HUES48 (cell line): ENCODE results near the gene INTS1.

ENCODE experiments used
- H3K27ac ChIP-seq: one replicate; pipeline ENCODE4 v1.7.0; 2013; ENCODE audit warnings: low read depth, low read length, inconsistent platforms
- H3K27me3 ChIP-seq: 2 replicates; pipeline ENCODE4 v1.6.1; 2013; ENCODE audit warnings: mild to moderate bottlenecking, low read length; ENCODE audit not compliant: control insufficient read depth, insufficient read depth
- H3K36me3 ChIP-seq: 2 replicates; pipeline ENCODE4 v1.6.1; 2013; ENCODE audit warnings: low read length; ENCODE audit not compliant: control insufficient read depth, insufficient read depth
- H3K4me1 ChIP-seq: 2 replicates; pipeline ENCODE4 v1.6.1; 2013; ENCODE audit warnings: mild to moderate bottlenecking, low read length; ENCODE audit not compliant: control insufficient read depth, insufficient read depth
- H3K4me3 ChIP-seq: 2 replicates; pipeline ENCODE4 v1.5.1; 2013; ENCODE audit warnings: mild to moderate bottlenecking, low read depth, low read length
- H3K9ac ChIP-seq: 2 replicates; pipeline ENCODE4 v1.6.1; 2013; ENCODE audit warnings: mild to moderate bottlenecking, low read depth, low read length, moderate library complexity
- H3K9me3 ChIP-seq: 2 replicates; pipeline ENCODE4 v1.6.1; 2013; ENCODE audit warnings: low read length; ENCODE audit not compliant: control insufficient read depth, insufficient read depth

Gene INTS1

DNA sequence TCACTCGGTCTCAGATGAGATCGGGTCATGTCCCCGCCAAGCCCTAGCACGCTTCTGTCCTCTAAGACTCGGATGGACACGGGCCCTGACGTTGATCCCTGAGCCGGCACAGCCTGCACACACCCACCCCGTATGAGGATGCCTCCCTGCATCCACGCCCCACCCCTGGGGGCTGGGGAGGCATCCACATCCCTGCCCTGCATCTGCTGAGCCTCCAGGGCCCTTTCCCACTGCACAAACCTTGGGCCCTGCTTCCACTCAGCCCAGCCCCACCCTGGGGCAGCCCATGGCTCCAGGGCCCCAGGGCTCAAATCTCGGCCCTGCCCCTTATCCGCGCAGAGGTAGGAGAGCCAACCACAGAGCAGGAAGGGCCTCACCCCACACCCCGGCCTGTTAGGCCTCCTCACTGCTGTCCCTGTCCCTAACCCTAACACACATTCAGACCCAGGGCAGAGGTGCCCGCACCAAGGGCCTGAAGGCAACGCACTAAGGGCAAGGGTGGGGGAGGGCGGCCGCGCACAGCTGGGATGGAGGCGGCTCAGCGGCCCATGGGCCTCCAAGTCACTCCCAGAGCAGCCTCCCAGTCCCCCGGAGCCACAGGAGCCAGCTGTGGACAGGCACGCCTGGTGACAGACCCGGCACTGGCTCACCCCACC, 35.4 kb downstream of the INTS1 start:
- Histone ChIP-seq H3K9me3 (no peaks in the 10 kb centered on the region), H3K9ac (no peak overlapping the region), H3K4me1 (0 out of 2 replicates have a peak, but pooled peaks cover 3% of the 10 kb centered on the region), H3K4me3 (no peak overlapping the region), H3K36me3 (peaks cover 41% of the 10 kb centered on the region), H3K27ac (no peak overlapping the region), H3K27me3 (no peaks in the 10 kb centered on the region)

GRCh38 chr7:1468203-1468602, 36.0 kb downstream of the INTS1 start:
- H3K4me3 ChIP-seq, result no peak overlapping the region
- H3K9me3 ChIP-seq, result no peaks in the 10 kb centered on the region
- H3K27ac ChIP-seq, result no peak overlapping the region
- peaks cover 35% of the 10 kb centered on the region for H3K36me3 ChIP-seq
- 0 out of 2 replicates have a peak, but pooled peaks cover 3% of the 10 kb centered on the region for H3K4me1 ChIP-seq
- no peak overlapping the region for H3K9ac ChIP-seq
- H3K27me3 ChIP-seq, result no peaks in the 10 kb centered on the region

DNA sequence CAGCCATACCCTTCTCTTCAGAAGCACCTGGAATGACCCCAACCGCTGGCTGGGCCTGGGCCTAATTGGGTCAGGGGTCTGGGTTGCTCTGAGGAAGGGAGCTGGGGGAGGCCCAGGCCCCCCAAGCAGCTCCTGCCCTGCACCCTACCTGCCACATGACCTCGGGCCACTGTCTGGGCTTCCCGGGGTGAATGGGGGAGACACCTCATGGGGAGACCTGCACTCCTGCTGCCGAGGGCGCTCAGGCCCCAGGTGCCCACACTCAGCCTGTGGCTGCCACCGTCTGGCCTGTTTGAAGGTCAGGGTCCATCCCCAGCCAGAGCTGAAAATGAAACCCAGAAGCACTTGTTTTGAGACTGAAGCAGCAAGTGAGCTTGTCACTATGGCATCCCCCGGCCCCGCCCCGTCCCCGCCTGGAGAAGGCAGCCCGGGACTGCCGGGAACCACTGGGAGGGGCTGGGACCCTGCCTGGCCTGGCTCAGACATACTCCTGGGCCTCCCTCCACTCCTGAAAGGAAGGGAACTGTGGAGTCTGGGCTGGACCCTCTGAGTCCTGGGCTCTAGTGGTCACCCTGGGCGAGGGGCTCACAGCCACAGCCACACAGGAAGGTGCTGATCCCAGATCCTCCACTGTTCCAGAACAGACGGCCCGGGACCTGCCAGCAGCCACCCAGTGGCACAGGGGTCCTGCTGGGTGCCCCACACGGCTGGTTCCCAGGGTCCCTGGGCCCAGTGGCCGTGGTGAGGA, 37.5 kb downstream of the INTS1 start:
- peak overlapping the region; percentile 57 for H3K27ac ChIP-seq
- H3K4me1 ChIP-seq, result 0 out of 2 replicates have a peak, but pooled peaks cover 3% of the 10 kb centered on the region
- H3K9ac ChIP-seq, result no peak overlapping the region
- H3K27me3 ChIP-seq, result no peaks in the 10 kb centered on the region
- H3K36me3 ChIP-seq, result peaks cover 21% of the 10 kb centered on the region
- H3K9me3 ChIP-seq, result no peaks in the 10 kb centered on the region
- H3K4me3 ChIP-seq, result no peak overlapping the region

GRCh38 chr7:1464694-1465093, 39.5 kb downstream of the INTS1 start:
- Histone ChIP-seq H3K27ac (no peak overlapping the region), H3K9ac (no peak overlapping the region), H3K9me3 (no peaks in the 10 kb centered on the region), H3K27me3 (no peaks in the 10 kb centered on the region), H3K36me3 (peaks cover under 1% of the 10 kb centered on the region; the same call in 1 of the 2 replicates), H3K4me3 (no peak overlapping the region), H3K4me1 (0 out of 2 replicates have a peak, but pooled peaks cover 3% of the 10 kb centered on the region)

DNA sequence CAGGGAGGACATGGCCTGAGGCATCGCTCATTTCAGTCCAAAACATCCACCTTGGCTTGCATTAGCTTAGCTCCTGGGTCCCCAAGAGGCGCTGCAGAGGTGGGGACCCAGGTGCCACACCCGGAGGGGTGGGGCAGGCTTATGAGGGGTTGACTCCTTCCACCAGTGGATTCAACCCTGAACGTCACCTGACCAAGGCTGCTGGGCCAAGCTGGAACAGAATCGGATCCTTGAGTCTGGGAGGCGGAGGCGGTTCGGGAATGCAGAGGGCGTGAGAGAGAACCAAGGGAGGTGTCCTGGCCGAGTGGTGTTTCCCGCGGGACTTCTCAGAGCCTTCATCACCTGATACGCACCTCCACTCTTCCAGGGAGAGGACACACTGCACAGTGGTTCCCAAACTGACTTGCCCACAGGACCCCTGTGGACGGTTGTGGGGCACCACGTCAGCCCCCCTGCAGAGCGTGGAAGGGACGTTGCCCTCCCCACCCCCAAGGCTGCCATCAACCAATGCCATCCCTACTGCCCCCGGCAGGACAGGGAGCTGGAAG, 40.4 kb downstream of the INTS1 start:
- Histone ChIP-seq H3K9me3 (no peaks in the 10 kb centered on the region), H3K27me3 (no peaks in the 10 kb centered on the region), H3K4me1 (peaks cover 4% of the 10 kb centered on the region; the same call in 1 of the 2 replicates), H3K27ac (no peak overlapping the region), H3K9ac (no peak overlapping the region), H3K36me3 (no peaks in the 10 kb centered on the region), H3K4me3 (no peak overlapping the region)

DNA sequence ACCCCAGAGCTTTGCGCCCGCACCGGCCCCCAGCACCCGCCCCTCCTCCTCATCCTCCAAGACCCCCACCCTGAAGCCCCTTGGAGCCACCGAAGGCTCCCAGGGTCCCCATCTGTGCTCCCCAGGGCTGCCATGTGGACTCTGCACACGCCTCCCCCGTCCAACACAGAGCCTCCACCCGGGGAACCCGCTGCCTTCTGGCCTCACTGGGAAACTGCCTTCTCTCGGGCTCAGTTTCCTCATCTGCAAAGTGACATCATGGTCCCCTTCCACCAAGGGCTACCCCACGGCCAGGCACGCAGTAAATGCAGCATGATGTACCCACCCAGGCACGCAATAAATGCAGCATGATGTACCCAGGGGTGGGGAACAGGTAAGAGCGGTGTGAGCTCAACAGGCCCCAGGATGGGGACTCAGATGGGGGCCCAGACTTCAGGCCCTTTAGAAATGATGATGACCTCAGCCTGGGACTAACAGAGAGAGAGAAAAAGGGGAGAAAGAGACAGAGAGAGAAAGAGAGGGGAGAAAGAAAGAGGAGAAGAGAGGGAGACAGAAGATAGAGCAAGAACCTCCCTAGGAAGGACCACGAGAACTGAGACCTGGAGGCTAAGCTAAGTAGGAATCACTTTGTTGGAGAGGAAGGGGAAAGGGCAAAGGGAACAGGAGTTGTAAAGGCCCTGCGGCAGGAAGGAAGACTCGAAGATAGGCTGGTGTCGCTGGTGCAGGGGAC, 42.4 kb downstream of the INTS1 start:
- H3K9me3 ChIP-seq, result no peaks in the 10 kb centered on the region
- H3K4me1 ChIP-seq, result peaks cover 4% of the 10 kb centered on the region; the same call in 1 of the 2 replicates
- H3K36me3 ChIP-seq, result no peaks in the 10 kb centered on the region
- no peak overlapping the region for H3K4me3 ChIP-seq
- H3K27me3 ChIP-seq, result no peaks in the 10 kb centered on the region
- H3K9ac ChIP-seq, result no peak overlapping the region
- no peak overlapping the region for H3K27ac ChIP-seq

DNA sequence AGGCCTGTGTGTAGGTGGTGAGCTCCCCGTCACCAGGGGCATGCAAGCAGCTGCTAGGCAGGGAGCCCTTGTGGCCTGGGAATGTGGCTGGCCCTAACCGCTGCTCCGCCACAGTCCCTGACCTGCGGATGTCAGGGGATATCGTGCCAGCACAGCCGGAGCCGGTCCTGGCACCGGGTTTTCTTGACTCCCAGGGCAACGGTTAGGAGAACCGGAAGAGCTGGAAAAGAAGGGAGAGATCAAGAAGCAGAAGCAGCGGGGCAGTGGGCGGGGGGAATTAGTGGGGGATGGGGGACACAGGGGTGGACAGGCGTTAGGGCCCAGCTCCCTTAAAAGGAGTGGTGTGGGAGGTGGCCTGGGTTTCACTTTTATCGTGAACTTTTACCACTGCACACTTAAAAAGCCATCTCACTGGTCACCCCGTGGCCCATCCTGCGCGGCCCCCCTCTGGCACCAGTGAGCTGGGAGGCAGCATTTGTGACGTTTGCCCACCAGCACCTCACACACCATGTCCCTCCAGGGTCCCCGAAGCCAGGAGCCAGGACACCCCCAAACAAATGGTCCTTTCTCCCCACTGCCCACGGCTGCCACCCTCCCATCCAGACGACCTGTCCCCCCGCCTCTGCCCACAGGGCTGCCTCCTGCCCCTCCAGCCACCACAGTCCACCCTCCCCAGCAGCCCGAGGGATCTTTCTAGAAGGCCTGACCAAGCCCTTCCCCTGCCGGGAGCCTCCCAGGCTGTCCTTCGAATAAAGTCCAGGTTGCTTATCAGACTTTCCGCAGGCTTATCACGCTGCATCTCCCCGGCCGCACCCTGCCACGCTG, 43.2 kb downstream of the INTS1 start:
- no peaks in the 10 kb centered on the region for H3K9me3 ChIP-seq
- no peak overlapping the region for H3K9ac ChIP-seq
- H3K4me3 ChIP-seq, result no peak overlapping the region
- H3K4me1 ChIP-seq, result peaks cover 3% of the 10 kb centered on the region; the same call in 1 of the 2 replicates
- H3K27ac ChIP-seq, result no peak overlapping the region
- H3K36me3 ChIP-seq, result no peaks in the 10 kb centered on the region
- H3K27me3 ChIP-seq, result no peaks in the 10 kb centered on the region

DNA sequence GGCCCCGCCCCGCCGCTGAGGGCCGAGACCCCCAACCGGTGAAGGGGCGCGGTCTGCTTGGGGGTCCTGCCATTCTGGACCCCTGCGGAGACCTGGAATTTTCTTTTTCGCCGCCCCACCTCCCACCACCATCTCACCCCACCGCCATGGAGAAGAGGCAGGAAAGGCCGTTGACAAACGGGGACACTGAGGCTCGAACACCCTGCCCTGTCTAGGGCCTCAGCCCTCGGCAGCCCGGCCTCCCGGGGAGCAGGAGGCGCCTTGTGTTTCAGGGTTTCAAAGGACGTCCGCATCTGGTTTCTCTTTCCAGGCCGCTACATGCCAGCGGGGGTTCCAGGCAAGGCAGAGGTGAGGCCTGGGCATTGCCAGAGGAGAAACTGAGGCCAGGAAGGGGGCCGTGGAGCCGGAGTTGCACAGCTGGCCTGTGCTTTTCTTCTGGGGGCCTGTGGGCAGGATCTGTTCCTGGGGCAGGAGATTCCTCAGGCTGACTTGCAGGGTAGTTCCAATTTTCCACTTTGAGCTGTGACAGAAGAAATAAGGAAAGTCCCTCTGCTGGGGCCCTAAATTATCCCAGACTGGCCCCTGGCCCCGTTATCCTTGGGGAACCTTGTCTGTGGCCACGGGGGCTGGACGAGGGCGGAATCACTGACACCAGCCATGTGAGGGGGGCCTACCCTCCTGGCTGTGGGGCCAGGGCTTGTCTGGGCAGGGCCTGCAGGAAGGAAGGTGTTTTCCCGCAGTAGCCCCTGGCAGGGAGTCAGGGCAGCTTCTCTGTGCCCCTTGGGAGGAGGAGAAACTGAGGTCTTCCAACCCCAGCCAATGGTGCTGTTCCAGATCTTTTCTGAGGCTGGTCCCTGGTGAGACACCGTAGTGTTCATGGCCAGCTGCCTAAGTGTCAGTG, 44.0 kb downstream of the INTS1 start:
- H3K4me3 ChIP-seq, result peak overlapping the region; percentile 48
- H3K4me1 ChIP-seq, result peaks cover 3% of the 10 kb centered on the region; the same call in 1 of the 2 replicates
- no peaks in the 10 kb centered on the region for H3K9me3 ChIP-seq
- no peak overlapping the region for H3K27ac ChIP-seq
- H3K36me3 ChIP-seq, result no peaks in the 10 kb centered on the region
- no peak overlapping the region for H3K9ac ChIP-seq
- no peaks in the 10 kb centered on the region for H3K27me3 ChIP-seq

GRCh38 chr7:1459512-1459892, 44.7 kb downstream of the INTS1 start:
- H3K27ac ChIP-seq, result no peak overlapping the region
- H3K27me3 ChIP-seq, result no peaks in the 10 kb centered on the region
- H3K9me3 ChIP-seq, result no peaks in the 10 kb centered on the region
- peaks cover 3% of the 10 kb centered on the region; the same call in 1 of the 2 replicates for H3K4me1 ChIP-seq
- H3K9ac ChIP-seq, result no peak overlapping the region
- H3K4me3 ChIP-seq, result peak overlapping the region; percentile 85; the same call in 1 of the 2 replicates
- no peaks in the 10 kb centered on the region for H3K36me3 ChIP-seq
